Stimulated activated CD8-positive, alpha-beta memory T cell treated with anti-CD3 and anti-CD28 coated beads, Interleukin-15, amount 100 ng/mL, for 4 hours (primary cell): ENCODE measurements around the gene DSCAML1.
"Not testable (repeated sequence)": the region's sequence is repeated elsewhere in the genome, so short reads cannot be mapped to it uniquely, and the experiment has no call there.

Experiments
- DNase-seq, 2 donors: peaks; one replicate each; pipeline ENCODE4 v3.0.0-alpha.2; 2020; ENCODE audit warnings: low read depth in 2 of 2

DSCAML1 gene

DNA sequence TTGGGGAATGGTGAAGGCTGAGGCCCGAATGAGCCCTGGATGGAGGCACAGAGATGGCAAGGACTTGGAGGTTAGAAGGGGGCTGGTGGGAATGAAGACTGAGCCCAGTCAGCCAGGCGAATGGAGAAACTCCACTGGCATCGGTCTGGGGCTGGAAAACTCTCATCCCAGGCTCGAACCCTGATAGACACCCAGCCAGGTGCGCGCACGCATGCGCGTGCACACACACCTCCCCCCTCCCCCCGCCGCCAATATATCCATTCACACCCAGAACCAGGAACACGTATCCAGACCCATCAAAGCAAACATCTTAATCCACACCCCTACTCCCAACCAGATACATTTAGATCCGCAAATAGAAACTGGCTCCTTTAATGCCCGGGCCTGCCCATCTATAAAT lies 330.1 kb downstream of the DSCAML1 start:
- DNase-seq, result no peak

DNA sequence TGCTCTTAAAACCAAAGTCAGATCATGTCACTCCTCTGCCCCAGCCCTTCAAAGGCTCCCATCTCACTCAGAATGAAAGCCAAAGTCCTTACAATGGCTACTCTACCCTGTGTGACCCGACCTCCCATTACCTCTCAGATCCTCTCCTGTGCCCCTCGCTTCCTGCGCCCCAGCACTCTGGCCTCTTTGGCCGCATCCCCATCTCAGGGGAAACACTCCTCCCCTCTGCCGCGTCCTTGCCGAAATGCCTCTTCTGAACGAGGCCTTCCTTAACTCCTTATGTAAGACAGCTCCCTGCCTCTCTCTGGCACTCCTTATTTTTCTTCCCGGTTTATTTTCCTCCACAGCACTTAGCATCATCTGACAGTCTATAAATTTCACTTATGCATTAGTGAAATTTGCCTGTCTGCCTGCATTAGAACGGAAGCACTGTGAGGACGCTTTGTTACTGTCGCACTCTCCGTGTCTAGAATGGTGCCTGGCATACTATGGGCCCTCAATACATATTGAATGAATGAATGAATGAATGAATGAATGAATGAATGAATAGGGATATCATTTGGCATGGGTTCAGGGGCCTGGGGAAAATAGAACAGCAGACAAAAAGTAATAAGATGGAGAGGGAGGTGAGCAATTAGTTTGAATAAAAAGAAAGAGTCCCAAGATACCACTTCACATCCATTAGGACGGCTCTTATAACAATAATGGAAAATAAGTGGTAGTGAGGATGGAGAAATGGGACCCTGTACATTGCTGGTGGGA lies 331.6 kb downstream of the DSCAML1 start:
- DNase-seq, result no peak

DNA sequence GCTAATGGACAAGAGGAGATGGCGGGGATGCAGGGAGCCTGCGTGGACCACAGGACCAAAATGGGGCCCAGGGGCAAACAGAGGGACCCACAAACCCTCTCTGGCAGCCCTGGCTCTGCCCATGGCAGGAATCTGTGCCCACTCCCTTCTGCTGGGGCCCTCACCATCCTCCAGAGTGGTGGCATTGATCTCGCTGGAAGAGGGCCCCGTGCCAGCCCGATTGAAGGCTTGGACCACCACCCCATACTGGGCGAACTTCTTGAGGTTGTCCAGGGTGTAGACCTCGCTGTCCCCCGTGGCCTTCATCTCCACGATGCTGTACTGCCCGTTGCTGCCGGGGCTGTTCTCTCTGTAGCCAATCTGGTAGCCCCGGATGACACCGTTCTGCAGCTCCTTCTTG lies 332.2 kb downstream of the DSCAML1 start:
- no peak for DNase-seq

DNA sequence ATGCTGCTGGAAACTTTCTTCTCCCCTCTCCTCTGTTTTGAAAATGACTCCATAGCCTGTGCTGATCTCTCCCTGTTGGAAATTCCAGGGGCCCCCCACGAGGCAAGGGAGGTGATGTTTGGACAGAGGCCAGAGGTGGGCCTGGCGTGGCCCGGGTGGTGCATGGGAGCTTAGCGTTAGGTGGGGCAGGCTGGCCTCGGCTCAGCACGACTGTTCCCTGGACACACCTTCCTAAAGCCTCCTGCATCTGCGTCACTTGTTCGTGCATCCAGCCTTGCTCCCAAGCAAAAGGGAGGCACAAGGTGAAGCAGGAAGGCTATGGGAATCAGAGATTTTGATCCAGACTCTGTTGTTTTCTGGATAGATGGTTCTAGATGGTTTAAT lies 334.2 kb downstream of the DSCAML1 start:
- DNase-seq, result no peak

DNA sequence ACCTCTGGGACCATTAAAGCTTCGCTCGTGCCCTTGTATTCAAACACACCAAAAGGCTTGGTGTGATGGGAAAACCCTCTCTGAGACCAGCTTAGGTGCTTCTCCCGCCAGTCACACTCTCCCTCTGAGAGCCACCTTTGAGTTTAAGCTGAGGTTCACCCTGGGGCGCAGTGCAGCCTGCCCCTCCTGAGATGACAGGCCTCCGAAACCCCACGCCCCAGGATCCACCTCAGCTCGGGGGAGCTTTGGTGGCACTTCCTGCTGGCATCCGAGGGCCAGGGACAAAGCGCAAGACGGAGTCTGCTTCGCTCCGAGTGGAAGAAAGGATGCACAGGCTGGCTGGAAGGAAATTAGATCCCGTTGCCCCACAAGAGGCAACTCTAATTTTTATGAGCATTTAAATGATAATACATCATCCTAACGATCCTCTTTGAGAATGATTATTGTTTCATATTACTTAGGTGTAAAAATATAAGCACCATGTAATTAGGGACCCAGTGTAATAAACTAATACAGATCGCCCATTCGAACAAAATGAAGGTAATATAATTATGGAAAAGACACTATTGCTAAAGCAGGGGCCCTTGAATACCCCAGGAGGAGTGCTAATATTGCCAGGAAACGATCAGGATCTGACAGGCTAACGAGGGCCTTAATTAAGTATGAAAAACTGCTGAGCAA lies 334.7 kb downstream of the DSCAML1 start:
- DNase-seq, result no peak

DNA sequence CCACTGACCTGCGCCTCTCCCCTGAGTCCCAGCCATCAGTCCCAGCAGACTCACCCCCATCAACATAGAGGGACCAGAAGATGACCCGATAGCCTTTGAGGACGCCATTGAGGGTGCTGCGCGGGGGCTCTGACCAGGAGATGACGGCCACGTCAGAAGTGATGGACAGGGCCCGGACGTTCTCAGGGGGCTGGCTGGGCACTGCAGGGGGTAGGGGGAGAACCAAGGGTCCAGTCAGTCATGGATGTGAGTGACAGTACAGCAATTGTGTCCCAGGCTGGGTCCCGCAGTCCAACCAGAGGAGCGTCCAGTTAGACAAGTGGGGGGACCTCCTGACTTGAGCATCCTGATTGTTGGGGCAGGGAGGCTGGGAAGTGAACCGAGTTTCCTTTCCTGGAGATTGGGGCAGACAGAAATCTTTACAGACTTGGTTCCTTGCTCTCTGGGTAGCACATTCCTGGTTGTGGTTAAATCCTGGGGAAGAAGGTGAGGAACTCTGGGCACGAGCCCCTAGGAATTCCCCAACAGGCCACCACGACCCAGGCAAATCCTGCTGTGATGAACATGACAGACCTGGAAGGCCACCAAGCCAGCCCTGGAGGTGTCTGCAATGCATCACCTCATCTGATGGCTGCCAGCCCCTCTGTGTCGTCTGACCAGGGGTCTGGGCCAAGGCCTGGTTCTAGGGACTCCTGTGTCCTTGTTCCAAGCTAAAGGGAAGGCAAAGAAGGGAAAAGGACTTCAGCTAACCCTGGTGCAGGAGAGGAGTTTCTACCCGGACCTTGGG lies 335.4 kb downstream of the DSCAML1 start:
- DNase-seq, result no peak

DNA sequence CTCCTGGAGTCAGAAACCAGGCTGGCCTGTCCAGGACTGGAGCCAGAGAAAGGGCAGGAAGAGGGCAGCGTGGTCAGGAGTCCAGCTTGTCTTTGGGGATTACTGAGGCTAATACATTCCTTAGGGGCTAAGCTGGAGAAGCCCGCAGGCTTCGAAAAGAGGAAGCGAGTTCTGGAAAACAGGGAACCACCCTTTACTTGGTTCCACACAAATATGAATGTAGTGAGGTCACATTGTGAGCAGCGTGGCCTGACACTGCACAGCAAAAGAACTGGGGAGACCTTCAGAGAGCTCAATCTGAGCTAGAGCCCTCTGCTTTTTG lies 337.1 kb downstream of the DSCAML1 start:
- DNase-seq, result no peak

DNA sequence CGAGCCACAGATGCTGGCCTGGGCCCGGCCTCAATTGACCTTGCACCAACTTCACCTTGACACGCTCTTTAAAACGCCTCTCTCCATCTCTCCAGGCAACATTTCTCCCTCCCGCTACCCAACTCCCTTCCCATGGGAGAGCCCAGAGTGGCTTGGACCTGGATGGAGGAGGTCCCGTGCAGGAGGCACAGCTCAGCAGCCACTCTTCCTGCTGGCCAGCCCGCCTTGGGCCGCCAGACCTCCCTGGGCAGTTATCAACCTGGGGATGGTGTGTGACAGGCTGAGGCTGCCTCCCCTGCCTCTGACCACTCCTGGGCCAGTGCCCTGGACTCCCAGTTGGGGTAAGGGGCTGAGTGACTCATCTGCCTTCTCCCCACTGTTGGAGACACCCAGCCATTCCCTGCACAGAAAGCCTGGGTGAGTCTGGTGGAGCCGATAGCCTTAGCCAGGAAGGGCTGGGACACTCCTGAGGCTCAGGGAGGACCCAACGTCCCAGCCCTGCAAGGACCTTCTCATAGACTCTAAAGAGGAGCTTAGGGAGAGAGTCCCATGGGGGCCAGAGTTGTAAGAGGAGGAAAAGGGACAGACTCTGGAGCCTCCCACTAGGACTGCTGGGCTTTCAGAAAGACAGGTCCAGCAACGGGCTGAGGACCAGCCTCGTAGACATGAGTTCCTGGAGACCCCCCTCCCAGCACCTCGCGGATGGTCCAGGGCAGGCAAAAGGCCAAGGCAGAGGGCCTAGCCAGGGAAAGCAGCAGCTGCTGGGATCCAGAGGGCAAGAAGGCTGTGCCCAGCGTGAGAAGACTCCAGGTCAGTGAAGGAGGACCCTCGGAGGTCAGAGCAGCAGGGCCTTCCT lies 337.7 kb downstream of the DSCAML1 start:
- DNase-seq, result no peak

DNA sequence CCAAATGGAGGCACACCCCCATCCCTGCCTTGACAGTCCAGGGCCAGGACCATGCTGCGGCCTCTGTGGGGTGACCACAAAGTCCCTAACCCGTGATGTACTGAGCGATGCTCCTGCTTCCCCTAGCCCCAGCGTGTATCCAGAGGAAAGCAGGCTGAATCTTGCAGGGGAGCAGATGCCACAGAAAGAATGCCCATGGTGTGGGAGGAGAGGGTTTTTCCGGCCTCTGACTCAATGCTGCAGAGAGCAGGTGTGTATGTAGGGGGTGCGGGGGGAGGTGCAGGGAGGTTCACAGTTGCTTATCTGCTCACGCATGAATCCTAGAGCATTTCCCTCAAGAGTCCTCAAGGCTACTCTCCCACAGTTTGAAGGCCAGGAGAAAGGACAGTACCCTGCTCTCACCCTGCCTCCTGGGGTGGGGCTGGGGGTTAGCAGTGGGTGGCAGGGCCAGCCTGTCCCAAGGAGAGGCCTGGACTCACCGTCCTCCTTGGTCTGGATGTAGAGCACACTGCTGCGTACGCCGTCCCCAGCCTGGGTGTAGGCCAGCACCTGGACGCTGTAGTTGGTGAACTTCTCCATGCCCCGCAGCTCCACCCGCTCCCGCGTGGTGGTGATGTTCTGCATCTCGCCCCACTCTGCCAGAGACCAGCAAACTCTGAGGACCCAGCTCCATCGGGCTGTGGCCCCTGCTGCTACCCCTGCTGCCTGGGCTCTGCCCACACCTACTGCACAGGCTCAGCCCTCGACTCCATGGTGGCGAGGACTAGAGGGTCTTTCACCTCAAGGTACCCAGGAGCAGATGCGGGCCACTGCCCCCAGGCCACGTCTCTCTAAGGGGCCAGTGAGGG lies 338.5 kb downstream of the DSCAML1 start:
- no peak for DNase-seq

DNA sequence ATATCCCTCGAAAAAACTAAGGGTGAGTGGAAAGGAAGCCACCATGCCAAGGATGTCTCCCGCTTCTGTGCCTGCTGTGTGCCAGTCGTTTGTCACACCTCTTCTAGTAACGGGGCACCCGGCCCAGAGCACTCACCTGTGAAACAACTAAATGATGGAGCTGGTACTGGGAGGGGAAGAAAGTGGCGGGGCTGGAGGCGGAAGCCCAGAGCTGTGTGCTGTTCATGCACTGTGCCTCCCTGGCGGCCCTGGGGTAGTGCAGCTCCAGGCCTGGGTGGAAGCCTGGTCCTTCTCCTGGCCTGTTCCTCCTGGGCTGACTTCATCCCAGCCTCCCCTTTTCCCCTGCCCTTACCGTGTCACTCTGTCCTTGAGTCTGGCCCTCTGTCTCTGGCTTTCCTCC lies 339.2 kb downstream of the DSCAML1 start:
- no peak for DNase-seq

DNA sequence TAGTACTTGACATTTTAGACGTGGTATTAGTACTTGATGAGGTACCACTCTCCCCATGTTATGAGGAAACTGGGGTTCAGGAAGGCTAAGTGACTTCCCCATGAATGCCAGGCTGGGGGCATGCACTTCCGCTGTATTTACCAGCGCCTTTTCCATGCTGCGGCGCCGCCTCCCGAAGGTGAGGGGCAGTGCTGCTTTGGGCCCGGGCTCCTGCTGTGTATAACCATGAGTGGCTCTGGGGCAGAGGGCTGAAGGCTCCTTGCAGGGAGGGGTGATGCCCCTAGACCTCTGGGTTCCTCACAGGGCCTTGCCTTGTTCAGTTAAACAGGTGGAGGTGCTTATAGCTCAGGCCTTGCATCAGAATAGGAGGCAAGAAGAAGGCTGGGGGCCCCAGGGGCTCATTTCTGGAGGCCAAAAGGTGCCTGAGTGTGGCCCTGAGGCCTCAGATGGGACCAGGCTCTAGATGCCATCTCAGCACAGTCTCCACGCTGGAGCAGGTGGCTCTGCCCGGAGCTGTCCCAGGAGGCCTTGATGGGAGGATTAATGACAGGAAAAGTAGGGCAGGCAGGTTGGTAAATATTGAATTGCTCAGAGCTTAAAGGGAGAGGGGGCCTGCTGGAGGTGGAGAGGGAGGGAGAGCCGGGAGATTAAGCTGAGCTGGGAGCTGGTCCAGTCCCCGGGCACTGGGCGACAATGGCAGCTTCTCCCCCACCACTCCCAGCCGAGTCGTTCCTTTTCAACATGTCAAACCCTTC lies 339.8 kb downstream of the DSCAML1 start:
- no peak for DNase-seq

DNA sequence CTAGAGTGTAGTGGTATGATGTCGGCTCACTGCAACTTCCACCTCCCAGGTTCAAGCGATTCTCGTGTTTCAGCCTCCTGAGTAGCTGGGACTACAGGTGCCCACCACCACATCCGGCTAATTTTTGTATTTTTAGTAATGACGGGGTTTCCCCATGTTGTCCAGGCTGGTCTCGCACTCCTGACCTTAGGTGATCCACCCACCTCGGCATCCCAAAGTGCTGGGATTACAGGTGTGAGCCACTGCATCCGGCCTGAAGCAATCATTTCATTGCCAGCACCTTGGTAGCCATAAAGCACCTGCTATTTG lies 340.3 kb downstream of the DSCAML1 start:
- not testable (repeated sequence) for DNase-seq

DNA sequence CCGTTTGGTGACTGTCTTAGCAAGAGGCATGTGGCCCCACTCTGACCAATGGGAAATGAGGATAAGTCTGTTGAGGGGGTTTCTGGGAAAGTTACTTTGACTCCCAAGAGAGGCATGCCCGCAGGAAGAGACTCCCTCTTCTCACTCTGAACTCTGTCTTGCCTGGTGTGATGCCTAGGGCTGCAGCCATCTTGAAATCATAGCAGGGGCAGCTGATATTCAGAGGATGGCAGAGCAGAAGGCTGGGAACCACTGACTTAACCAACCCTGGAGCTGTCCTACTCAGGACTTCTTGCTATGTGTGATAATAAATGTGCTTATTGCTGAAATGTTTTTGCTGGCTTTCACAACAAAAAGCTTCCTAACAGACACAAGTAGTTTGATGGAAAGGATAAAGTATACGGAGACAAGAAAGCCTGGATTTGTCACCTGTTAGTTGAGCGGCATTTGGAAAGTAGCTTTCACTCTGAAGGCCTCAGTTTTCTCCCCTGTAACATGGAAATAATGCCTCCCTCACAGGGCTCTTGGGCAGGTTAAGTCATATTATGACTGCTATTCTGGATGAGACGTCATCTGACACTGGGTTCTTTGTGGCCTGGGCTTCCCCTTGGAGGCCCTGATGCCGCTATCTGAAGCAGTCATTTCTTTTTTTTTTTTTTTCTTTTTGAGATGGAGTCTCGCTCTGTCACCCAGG lies 340.8 kb downstream of the DSCAML1 start:
- DNase-seq, result no peak

DNA sequence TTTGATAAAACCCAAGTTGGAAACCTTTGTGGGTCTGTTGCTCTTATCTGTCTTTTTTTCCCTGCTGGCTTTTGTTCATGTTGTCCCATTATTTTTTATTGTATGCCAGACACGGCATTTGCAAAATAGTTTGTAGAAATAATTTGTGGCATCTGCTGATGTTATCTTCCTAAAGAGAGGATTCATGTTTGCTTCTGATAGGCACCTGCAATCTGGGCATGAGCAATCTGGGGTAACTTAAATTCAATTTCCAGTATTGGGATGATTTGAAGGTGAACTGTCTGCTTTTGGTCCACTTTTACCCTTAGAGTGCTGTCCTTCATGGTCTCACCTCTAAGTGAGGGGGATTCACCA lies 342.5 kb downstream of the DSCAML1 start:
- DNase-seq, result no peak

DNA sequence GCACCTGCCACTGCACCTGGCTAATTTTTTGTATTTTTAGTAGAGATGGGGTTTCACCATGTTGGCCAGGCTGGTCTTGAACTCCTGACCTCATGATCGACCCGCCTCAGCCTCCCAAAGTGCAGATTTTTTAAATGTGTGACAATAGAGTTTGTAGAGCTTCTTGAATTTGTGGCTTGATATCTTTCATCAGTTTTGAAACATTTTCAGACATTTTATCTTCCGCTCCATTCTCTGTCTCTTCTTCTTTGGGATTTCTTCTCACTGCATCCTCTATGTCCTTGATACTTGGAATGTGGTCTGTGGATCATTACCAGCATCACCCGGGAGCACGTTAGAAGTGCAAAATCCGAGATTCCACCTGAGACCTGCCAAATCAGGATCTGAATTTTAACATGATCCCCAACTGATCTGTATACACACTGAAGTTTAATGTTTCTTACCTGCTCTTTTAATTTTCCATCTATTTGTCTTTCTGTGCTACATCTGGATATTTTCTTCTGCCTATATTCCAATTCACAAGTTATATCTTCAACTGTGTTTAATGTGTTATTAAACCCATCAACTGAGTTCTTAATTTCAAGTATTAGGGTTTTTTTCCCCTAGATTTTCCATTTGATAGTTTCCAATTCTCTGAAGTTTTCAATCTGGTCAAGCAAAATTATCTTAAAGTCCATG lies 343.0 kb downstream of the DSCAML1 start:
- no peak for DNase-seq

DNA sequence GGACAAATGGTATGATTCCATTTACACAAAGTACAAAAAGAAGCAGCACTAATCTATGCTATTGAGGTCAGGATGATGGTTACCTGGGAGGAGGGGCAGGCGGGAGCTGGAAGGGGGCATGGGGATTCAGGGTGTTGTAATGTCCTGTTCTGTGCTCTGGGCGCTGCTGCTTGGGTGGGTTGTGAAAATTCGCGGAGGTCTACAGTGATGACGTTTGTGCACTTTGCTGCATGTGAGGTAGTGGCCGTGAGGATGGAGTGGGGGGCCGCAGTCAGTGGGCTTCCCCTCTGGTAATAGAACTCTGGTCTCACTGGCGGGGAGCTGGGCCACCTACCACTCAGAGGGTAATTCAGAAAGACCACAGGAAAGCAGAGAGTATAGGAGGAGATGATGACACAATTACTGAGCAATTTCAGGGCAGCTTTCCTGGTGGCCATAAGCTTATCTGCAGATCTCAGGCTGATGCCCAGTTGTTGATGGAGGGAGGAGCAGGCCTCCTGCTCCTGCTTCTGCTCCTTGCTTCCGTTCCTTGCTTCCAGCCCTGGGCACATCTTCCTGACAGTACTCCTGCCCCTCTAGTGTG lies 347.8 kb downstream of the DSCAML1 start:
- DNase-seq, result no peak

DNA sequence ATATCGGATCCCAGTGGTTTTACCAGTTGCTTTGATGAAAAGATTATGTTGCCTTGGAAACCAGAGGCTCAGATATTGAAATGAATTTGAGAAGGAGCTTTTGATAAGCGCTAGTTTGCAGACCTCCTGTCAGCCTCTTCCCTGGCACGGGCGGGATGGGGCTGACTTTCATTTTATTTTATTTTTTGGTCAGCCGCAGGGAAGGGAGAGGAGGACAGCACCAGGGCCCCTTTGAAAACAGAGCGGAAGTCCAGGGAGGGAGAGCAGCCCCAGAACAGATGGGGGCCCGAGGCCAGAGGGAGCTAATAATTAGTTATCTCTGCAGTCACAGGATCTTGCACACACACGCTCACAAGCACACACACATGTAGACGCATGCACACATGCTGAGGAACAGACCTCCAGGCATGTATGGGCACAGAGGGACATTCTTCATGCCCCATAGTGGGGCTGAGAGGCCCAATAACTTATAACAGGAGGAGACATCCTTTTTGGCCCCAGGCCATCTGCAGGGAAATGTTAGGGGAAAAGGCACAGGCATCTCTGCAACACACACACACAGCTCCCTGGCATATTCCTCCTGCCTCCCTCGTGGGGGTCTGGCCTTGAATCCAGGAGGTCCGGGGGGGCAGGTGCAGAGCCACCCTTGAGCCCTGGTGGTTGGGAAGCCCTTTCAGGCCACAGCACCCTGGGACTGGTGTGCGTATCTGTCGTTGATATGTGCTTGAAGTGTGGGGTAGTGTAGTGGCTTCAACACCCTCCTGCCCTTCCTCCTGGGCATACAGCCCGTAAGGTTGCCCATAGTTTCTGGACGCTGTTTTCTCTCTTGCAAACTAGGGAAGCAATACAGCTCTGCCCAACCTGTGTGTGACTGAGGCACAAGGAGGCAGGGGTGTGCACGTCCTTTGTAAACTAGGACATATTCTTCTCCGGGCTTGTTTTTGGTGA lies 352.0 kb downstream of the DSCAML1 start:
- no peak for DNase-seq

DNA sequence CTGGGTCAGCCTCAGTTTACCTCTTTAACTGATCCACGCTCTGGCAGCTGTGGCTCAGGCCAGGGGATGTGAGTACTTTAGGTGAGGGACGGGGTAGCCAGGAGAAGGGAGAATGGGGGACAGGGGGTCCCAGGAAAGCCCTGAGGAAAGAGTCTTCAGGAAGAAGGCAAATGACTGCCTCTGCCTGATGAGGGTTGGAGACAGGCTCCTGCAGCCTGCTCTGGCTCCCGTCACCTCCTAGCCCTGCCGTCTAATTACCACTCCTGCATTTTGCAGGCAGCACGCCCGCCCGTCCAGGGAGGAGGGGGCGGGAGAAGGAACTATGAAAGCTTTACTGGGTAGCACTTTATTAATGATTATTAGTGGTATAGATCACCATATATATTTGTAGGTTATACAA lies 352.8 kb downstream of the DSCAML1 start:
- DNase-seq, result no peak
